MM.1S (cell line): ENCODE results near the gene DCHS1.

Experiments
- CTCF ChIP-seq: fragments of 300-600 bp; sonication (generic); IDR thresholded peaks from 2 replicates; pipeline ENCODE4 v1.5.1; 2016; ENCODE audit warnings: antibody characterized with exemption, low read length, mixed read lengths
- EZH2 ChIP-seq: fragments of 300-600 bp; sonication (generic); optimal IDR thresholded peaks from 2 replicates; pipeline ENCODE3; 2017; ENCODE audit warnings: low read depth, mild to moderate bottlenecking, antibody characterized with exemption, low read length, mixed read lengths
- EZH2phosphoT487 ChIP-seq: fragments of 300-600 bp; sonication (generic); IDR thresholded peaks from 2 replicates; pipeline ENCODE4 v1.6.1; 2018; ENCODE audit warnings: antibody characterized with exemption, low read length

DNA sequence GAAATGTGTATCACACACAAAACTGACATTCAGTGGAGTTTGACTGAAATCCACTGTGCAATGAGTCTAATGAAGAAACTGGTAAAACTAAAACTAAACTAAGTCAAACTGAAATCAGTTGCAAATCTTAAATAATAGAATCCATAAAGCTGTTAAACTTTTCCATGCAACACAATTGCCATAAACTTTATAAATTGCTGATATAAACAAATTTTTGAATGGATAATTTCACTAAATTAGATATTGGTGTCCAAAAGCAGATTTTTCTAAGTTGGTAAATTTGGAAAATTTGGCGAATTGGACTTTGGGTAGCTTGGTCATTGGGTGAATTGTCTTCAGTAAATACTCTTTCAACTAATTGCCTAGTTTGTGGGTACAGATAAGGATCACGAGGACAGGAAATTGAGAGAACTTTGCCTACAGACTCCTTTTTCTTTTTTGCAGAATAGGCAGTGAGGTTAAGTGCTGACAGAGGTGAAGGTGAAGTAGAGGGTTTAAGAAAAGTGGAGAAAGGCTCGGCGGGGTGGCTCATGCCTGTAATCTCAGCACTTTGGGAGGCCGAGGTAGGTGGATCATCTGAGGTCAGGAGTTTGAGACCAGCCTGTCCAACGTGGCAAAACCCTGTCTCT, 14.7 kb upstream of the DCHS1 start:
- no peak for TF ChIP-seq CTCF
- TF ChIP-seq EZH2, result no peak
- TF ChIP-seq EZH2phosphoT487, result no peak
